GM21423 (cell line): ENCODE measurements around the gene NEGR1.

Experiments used
- ATAC-seq: cut with Tn5 transposase; IDR thresholded peaks from one replicate; pipeline ENCODE4 v1.9.1; 2021; ENCODE audit warnings: mild to moderate bottlenecking, moderate library complexity; ENCODE audit not compliant: unreplicated experiment

The NEGR1 gene

GRCh38 chr1:71650119-71650518, 632.2 kb downstream of the NEGR1 start:
- ATAC-seq: no peak

GRCh38 chr1:71649608-71650007, 632.7 kb downstream of the NEGR1 start:
- no peak for ATAC-seq

- ATAC-seq: no peak
These were observed 634.6 kb downstream of the NEGR1 start for GRCh38 chr1:71647513-71648300.

GRCh38 chr1:71645015-71645414, 637.3 kb downstream of the NEGR1 start:
- no peak for ATAC-seq

- no peak for ATAC-seq
These were observed 640.4 kb downstream of the NEGR1 start for GRCh38 chr1:71641903-71642302.

GRCh38 chr1:71640998-71641397, 641.3 kb downstream of the NEGR1 start:
- ATAC-seq: no peak

GRCh38 chr1:71640116-71640515, 642.2 kb downstream of the NEGR1 start:
- no peak for ATAC-seq

- no peak for ATAC-seq
These were observed 644.1 kb downstream of the NEGR1 start for GRCh38 chr1:71638081-71638766.

- ATAC-seq: no peak
These were observed 646.8 kb downstream of the NEGR1 start for GRCh38 chr1:71635568-71635967.

GRCh38 chr1:71634159-71634558, 648.2 kb downstream of the NEGR1 start:
- no peak for ATAC-seq

GRCh38 chr1:71630073-71630472, 652.3 kb downstream of the NEGR1 start:
- ATAC-seq: no peak

GRCh38 chr1:71625004-71625403, 657.3 kb downstream of the NEGR1 start:
- ATAC-seq: no peak

- no peak for ATAC-seq
These were observed 658.5 kb downstream of the NEGR1 start for GRCh38 chr1:71623888-71624287.

- no peak for ATAC-seq
These were observed 660.6 kb downstream of the NEGR1 start for GRCh38 chr1:71621785-71622184.

GRCh38 chr1:71618766-71619530, 663.4 kb downstream of the NEGR1 start:
- ATAC-seq: no peak

- ATAC-seq: no peak
These were observed 664.1 kb downstream of the NEGR1 start for GRCh38 chr1:71618191-71618590.

GRCh38 chr1:71610476-71610875, 671.9 kb downstream of the NEGR1 start:
- ATAC-seq: no peak

GRCh38 chr1:71603044-71603776, 679.1 kb downstream of the NEGR1 start:
- no peak for ATAC-seq

GRCh38 chr1:71600023-71600422, 682.3 kb downstream of the NEGR1 start:
- no peak for ATAC-seq

- ATAC-seq: no peak
These were observed 683.0 kb downstream of the NEGR1 start for GRCh38 chr1:71599306-71599705.

- no peak for ATAC-seq
These were observed 688.8 kb downstream of the NEGR1 start for GRCh38 chr1:71593523-71593922.
